Liver (tissue), 3 donors: ENCODE results near the gene SPATS2.

Source experiments
- ATF3 ChIP-seq: IDR thresholded peaks from 2 replicates; pipeline ENCODE4 v1.6.1; 2016; ENCODE audit warnings: antibody characterized with exemption
- CTCF ChIP-seq: fragments of 150-350 bp; IDR thresholded peaks from 2 replicates; pipeline ENCODE4 v1.5.1; 2017; ENCODE audit warnings: improper control_type of control experiment, low read depth, low read length; ENCODE audit not compliant: missing input control
- EGR1 ChIP-seq, 2 donors: IDR thresholded peaks; 2 replicates each; pipeline ENCODE4 v1.6.1; 2016 to 2018; ENCODE audit warnings: antibody characterized with exemption in 2 of 2, low read depth in 2 of 2
- FOXA1 ChIP-seq: IDR thresholded peaks from 2 replicates; pipeline ENCODE4 v1.6.1; 2016; ENCODE audit warnings: antibody characterized with exemption
- GABPA ChIP-seq, 2 donors: IDR thresholded peaks in 1 of 2; conservative IDR thresholded peaks in 1 of 2; 2 replicates each; pipeline ENCODE4 v1.6.1; 2016; ENCODE audit warnings: antibody characterized with exemption in 2 of 2, mild to moderate bottlenecking in 1 of 2, moderate library complexity in 1 of 2
- MAX ChIP-seq: IDR thresholded peaks from 2 replicates; pipeline ENCODE4 v1.6.1; 2016; ENCODE audit warnings: antibody characterized with exemption
- RAD21 ChIP-seq, 2 donors: IDR thresholded peaks; 2 replicates each; pipeline ENCODE4 v1.6.1; 2016; ENCODE audit warnings: antibody characterized with exemption in 2 of 2, mild to moderate bottlenecking in 2 of 2
- REST ChIP-seq: IDR thresholded peaks from 2 replicates; pipeline ENCODE4 v1.6.1; 2016; ENCODE audit warnings: antibody characterized with exemption, mild to moderate bottlenecking
- RXRA ChIP-seq, 2 donors: IDR thresholded peaks; 2 replicates each; pipeline ENCODE4 v1.6.1; 2017 to 2018; ENCODE audit warnings: antibody characterized with exemption in 2 of 2, mild to moderate bottlenecking in 1 of 2
- SP1 ChIP-seq: IDR thresholded peaks from 2 replicates; pipeline ENCODE4 v1.6.1; 2018; ENCODE audit warnings: antibody characterized with exemption, mild to moderate bottlenecking
- TAF1 ChIP-seq: conservative IDR thresholded peaks from 2 replicates; pipeline ENCODE4 v1.6.1; 2016; ENCODE audit warnings: antibody characterized with exemption, mild to moderate bottlenecking
- YY1 ChIP-seq: IDR thresholded peaks from 2 replicates; pipeline ENCODE4 v1.6.1; 2016; ENCODE audit warnings: antibody characterized with exemption, mild to moderate bottlenecking
- donor health status: healthy.
- donor health status: healthy.

GRCh38 chr12:49404956-49405355 lies 37.7 kb downstream of the SPATS2 start:
- TF ChIP-seq CTCF = no peak
- TF ChIP-seq TAF1 = no peak
- no peak for TF ChIP-seq RXRA (IDR thresholded peaks at IDR 0.05)
- no peak for TF ChIP-seq RAD21 (IDR thresholded peaks at IDR 0.05)
- no peak for TF ChIP-seq GABPA (IDR thresholded peaks at IDR 0.05 in 1 of 2, conservative IDR thresholded peaks at IDR 0.05 in 1 of 2)
- TF ChIP-seq ATF3 = no peak
- TF ChIP-seq MAX = no peak
- TF ChIP-seq SP1 = no peak
- TF ChIP-seq REST = no peak
- TF ChIP-seq YY1 = no peak
- no peak for TF ChIP-seq EGR1 (IDR thresholded peaks at IDR 0.05; ENCODE audit: low read depth in 2 of 2)
- no peak for TF ChIP-seq FOXA1
